Measurements from ENCODE around the gene TJAP1. TPM values are rescaled to one million over a fixed set of nuclear protein-coding genes. Genes with fewer than 3 reads are reported as not detected.
"Not testable (repeated sequence)": the region's sequence is repeated elsewhere in the genome, so short reads cannot be mapped to it uniquely, and the experiment has no call there.

TJAP1 gene
- total and polyA plus RNA-seq, 2 donors (not counting 3 experiments of a cell fraction or from before 2014, with no cell fraction given) = 28.4 to 31.8 TPM

- DNase-seq (ENCODE audit: low read depth, low spot score); H2AFZ ChIP-seq (ENCODE audit: low read depth, low read length); H3K27me3 ChIP-seq (ENCODE audit: control insufficient read depth in 2 of 2, insufficient read depth in 2 of 2, low read length in 2 of 2); FAIRE-seq; H3K9ac ChIP-seq (replicated peaks; ENCODE audit: extremely low read depth, insufficient read depth, low read length); H3K4me2 ChIP-seq (ENCODE audit: insufficient read depth, low read length); dilution Hi-C loops (cut with MboI; ENCODE audit: extremely low pct_ligation_motif_present, low sequenced_read_pairs); H3K4me1 ChIP-seq (ENCODE audit: control insufficient read depth, extremely low read depth, insufficient read depth, low read length); CTCF ChIA-PET; H3K9me1 ChIP-seq (replicated peaks; ENCODE audit: control insufficient read depth, extremely low read depth, insufficient read depth, low read length); POLR2A ChIA-PET; BruUV-seq (replicated peaks); H3K79me2 ChIP-seq (ENCODE audit: control insufficient read depth, insufficient read depth, low read length); intact Hi-C loops (cut with micrococcal nuclease); H3K36me3 ChIP-seq (ENCODE audit: control insufficient read depth in 2 of 2, extremely low read depth in 1 of 2, insufficient read depth in 2 of 2, low read length in 2 of 2); H3K4me3 ChIP-seq (replicated peaks in 1 of 3; ENCODE audit: insufficient read depth in 1 of 3, low read depth in 1 of 3, low read length in 3 of 3); H4K20me1 ChIP-seq (replicated peaks; ENCODE audit: control insufficient read depth, extremely low read depth, insufficient read depth, low read length); H3K27ac ChIP-seq (ENCODE audit: insufficient read depth, low read depth, low read length); H3K9me3 ChIP-seq (replicated peaks; ENCODE audit: control insufficient read depth, insufficient read depth, low read length): not testable (repeated sequence)
Measured at GRCh38 chr6:43538986-43539385, 61.6 kb downstream of the TJAP1 start.

GRCh38 chr6:43539409-43539808 is 62.0 kb downstream of the TJAP1 start:
- BruUV-seq (replicated peaks); H3K9ac ChIP-seq (replicated peaks; ENCODE audit: extremely low read depth, insufficient read depth, low read length); H3K79me2 ChIP-seq (ENCODE audit: control insufficient read depth, insufficient read depth, low read length); H3K9me1 ChIP-seq (replicated peaks; ENCODE audit: control insufficient read depth, extremely low read depth, insufficient read depth, low read length); H4K20me1 ChIP-seq (replicated peaks; ENCODE audit: control insufficient read depth, extremely low read depth, insufficient read depth, low read length); FAIRE-seq; DNase-seq (ENCODE audit: low read depth, low spot score); dilution Hi-C loops (cut with MboI; ENCODE audit: extremely low pct_ligation_motif_present, low sequenced_read_pairs); H3K4me1 ChIP-seq (ENCODE audit: control insufficient read depth, extremely low read depth, insufficient read depth, low read length); H3K27ac ChIP-seq (ENCODE audit: insufficient read depth, low read depth, low read length); H3K4me2 ChIP-seq (ENCODE audit: insufficient read depth, low read length); H2AFZ ChIP-seq (ENCODE audit: low read depth, low read length); H3K27me3 ChIP-seq (ENCODE audit: control insufficient read depth in 2 of 2, insufficient read depth in 2 of 2, low read length in 2 of 2); intact Hi-C loops (cut with micrococcal nuclease); H3K4me3 ChIP-seq (replicated peaks in 1 of 3; ENCODE audit: insufficient read depth in 1 of 3, low read depth in 1 of 3, low read length in 3 of 3); H3K36me3 ChIP-seq (ENCODE audit: control insufficient read depth in 2 of 2, extremely low read depth in 1 of 2, insufficient read depth in 2 of 2, low read length in 2 of 2); H3K9me3 ChIP-seq (replicated peaks; ENCODE audit: control insufficient read depth, insufficient read depth, low read length): not testable (repeated sequence)
- ChIA-PET POLR2A (interaction anchor here (0.6 kb wide), 1 partner anchor 10 kb away, joined by 3 read pairs; no protein-coding TSS in a partner anchor), CTCF (interaction anchor here (1.4 kb wide), 1 partner anchor 34 kb away, joined by 3 read pairs; no protein-coding TSS in a partner anchor)

- H3K9me1 ChIP-seq (replicated peaks; ENCODE audit: control insufficient read depth, extremely low read depth, insufficient read depth, low read length) = no peaks in the 10 kb centered on the region
- no peaks in the 10 kb centered on the region for H3K79me2 ChIP-seq (ENCODE audit: control insufficient read depth, insufficient read depth, low read length)
- TF ChIP-seq FOS (IDR thresholded peaks at IDR 0.05; ENCODE audit: borderline replicate concordance, insufficient read depth, low read length) (no peak), CTCF (IDR thresholded peaks at IDR 0.05; ENCODE audit: extremely low read depth in 1 of 2, insufficient read depth in 1 of 2, low read depth in 1 of 2, low read length in 2 of 2) (no peak), EZH2 (IDR thresholded peaks at IDR 0.05; ENCODE audit: borderline replicate concordance, low read depth, low read length, severe bottlenecking) (no peak), MAX (IDR thresholded peaks at IDR 0.05; ENCODE audit: insufficient read depth, insufficient read length) (no peak), JUN (IDR thresholded peaks at IDR 0.05; ENCODE audit: borderline replicate concordance, insufficient read depth, insufficient read length, low read depth) (no peak), POLR2AphosphoS5 (IDR thresholded peaks at IDR 0.05; ENCODE audit: insufficient read depth, low read depth, low read length) (no peak), POLR2A (IDR thresholded peaks at IDR 0.05; ENCODE audit: low read depth, low read length) (no peak), MYC (IDR thresholded peaks at IDR 0.05; ENCODE audit: low read depth, low read length) (no peak), GATA2 (IDR thresholded peaks at IDR 0.05; ENCODE audit: insufficient read depth, insufficient read length, low read depth, low read length) (no peak)
- H3K27ac ChIP-seq (ENCODE audit: insufficient read depth, low read depth, low read length) = no peak overlapping the region
- ChIA-PET POLR2A (no interaction called here), CTCF (interaction anchor here (1.4 kb wide), 1 partner anchor 33 kb away, joined by 3 read pairs; no protein-coding TSS in a partner anchor)
- DNase-seq (ENCODE audit: low read depth, low spot score) = no peak
- dilution Hi-C loops (cut with MboI; ENCODE audit: extremely low pct_ligation_motif_present, low sequenced_read_pairs) (no loop called here), intact Hi-C loops (cut with micrococcal nuclease) (no loop called here)
- H2AFZ ChIP-seq (ENCODE audit: low read depth, low read length) = no peak overlapping the region
- H3K4me1 ChIP-seq (ENCODE audit: control insufficient read depth, extremely low read depth, insufficient read depth, low read length) = no peaks in the 10 kb centered on the region
- H3K4me2 ChIP-seq (ENCODE audit: insufficient read depth, low read length) = no peak overlapping the region
- H3K4me3 ChIP-seq (replicated peaks in 1 of 3; ENCODE audit: insufficient read depth in 1 of 3, low read depth in 1 of 3, low read length in 3 of 3) = no peak overlapping the region
- H3K36me3 ChIP-seq (ENCODE audit: control insufficient read depth in 2 of 2, extremely low read depth in 1 of 2, insufficient read depth in 2 of 2, low read length in 2 of 2) = peaks cover 2 to 11% of the 10 kb centered on the region in 2 experiments
- no peak for FAIRE-seq
- H3K27me3 ChIP-seq (ENCODE audit: control insufficient read depth in 2 of 2, insufficient read depth in 2 of 2, low read length in 2 of 2) = no peaks in the 10 kb centered on the region
- no peaks in the 10 kb centered on the region for H4K20me1 ChIP-seq (replicated peaks; ENCODE audit: control insufficient read depth, extremely low read depth, insufficient read depth, low read length)
- H3K9ac ChIP-seq (replicated peaks; ENCODE audit: extremely low read depth, insufficient read depth, low read length) = no peak overlapping the region
- H3K9me3 ChIP-seq (replicated peaks; ENCODE audit: control insufficient read depth, insufficient read depth, low read length) = no peaks in the 10 kb centered on the region
- BruUV-seq (replicated peaks) = no TSS peak
Measured at GRCh38 chr6:43540507-43540906, 63.1 kb downstream of the TJAP1 start.
